ENCODE results near the gene GABBR1.

Gene GABBR1

GRCh38 chr6:29553268-29554057, 79.5 kb downstream of the GABBR1 start:
- DNase-seq (ENCODE audit: extremely low read depth, low read depth), result no peak

GRCh38 chr6:29552512-29553051, 80.4 kb downstream of the GABBR1 start:
- DNase-seq (ENCODE audit: extremely low read depth, low read depth), result no peak

More at GRCh38 chr6:29553268-29554057, 79.5 kb downstream of the GABBR1 start:
- peak; percentile 12 for TF ChIP-seq CTCF (IDR thresholded peaks at IDR 0.05; ENCODE audit: low read depth, low read length)

GRCh38 chr6:29547573-29547972, 85.4 kb downstream of the GABBR1 start:
- no peak for DNase-seq (ENCODE audit: extremely low read depth, low read depth)
- no peak for TF ChIP-seq CTCF (IDR thresholded peaks at IDR 0.05; ENCODE audit: low read depth, low read length)

More at GRCh38 chr6:29552512-29553051, 80.4 kb downstream of the GABBR1 start:
- no peak for TF ChIP-seq CTCF (IDR thresholded peaks at IDR 0.05; ENCODE audit: low read depth, low read length)

- no peak for DNase-seq (ENCODE audit: extremely low read depth, low read depth)
- no peak for TF ChIP-seq CTCF (IDR thresholded peaks at IDR 0.05; ENCODE audit: low read depth, low read length)
Observed at GRCh38 chr6:29537714-29538403, 95.1 kb downstream of the GABBR1 start.

- no peak for TF ChIP-seq CTCF (IDR thresholded peaks at IDR 0.05; ENCODE audit: low read depth, low read length)
- no peak for DNase-seq (ENCODE audit: extremely low read depth, low read depth)
Observed at GRCh38 chr6:29532320-29532951, 100.5 kb downstream of the GABBR1 start.

GRCh38 chr6:29531668-29532067, 101.3 kb downstream of the GABBR1 start:
- no peak for TF ChIP-seq CTCF (IDR thresholded peaks at IDR 0.05; ENCODE audit: low read depth, low read length)
- no peak for DNase-seq (ENCODE audit: extremely low read depth, low read depth)
